MM.1S (cell line): ENCODE results near the gene CRYBG3.
A peak's percentile ranks its signal among the peaks of the same experiment; 100 is the strongest.

Experiments used
- DNase-seq: peaks from one replicate; pipeline ENCODE4 v3.0.0-alpha.2; 2015
- H2AFZ ChIP-seq: fragments of 300-600 bp; sonication (generic); 2 replicates; pipeline ENCODE4 v1.6.0; 2016; ENCODE audit warnings: antibody characterized with exemption, low read length
- H3F3A ChIP-seq: fragments of 300-600 bp; sonication (generic); 2 replicates; pipeline ENCODE4 v1.6.1; 2016; ENCODE audit warnings: mild to moderate bottlenecking, antibody characterized with exemption, low read length, moderate library complexity, mixed read lengths; ENCODE audit not compliant: insufficient read depth
- H3K27ac ChIP-seq: fragments of 300-600 bp; sonication (generic); 2 replicates; pipeline ENCODE4 v1.5.1; 2016; ENCODE audit warnings: mild to moderate bottlenecking, low read length
- H3K27me3 ChIP-seq: fragments of 300-600 bp; sonication (generic); replicated peaks from 2 replicates; pipeline ENCODE4 v1.6.0; 2016; ENCODE audit warnings: low read length; ENCODE audit not compliant: insufficient read depth
- H3K36me3 ChIP-seq: fragments of 300-600 bp; sonication (generic); replicated peaks from 2 replicates; pipeline ENCODE4 v1.6.1; 2016; ENCODE audit warnings: mild to moderate bottlenecking, low read length, mixed read lengths; ENCODE audit not compliant: insufficient read depth
- H3K4me1 ChIP-seq: fragments of 300-600 bp; sonication (generic); 2 replicates; pipeline ENCODE4 v1.6.1; 2016; ENCODE audit warnings: low read length, mixed read lengths
- H3K4me2 ChIP-seq: fragments of 300-600 bp; sonication (generic); 2 replicates; pipeline ENCODE4 v1.6.0; 2016; ENCODE audit warnings: low read depth, low read length
- H3K4me3 ChIP-seq: fragments of 300-600 bp; sonication (generic); 2 replicates; pipeline ENCODE4 v1.5.1; 2016; ENCODE audit warnings: low read length, mixed read lengths
- H3K79me2 ChIP-seq: fragments of 300-600 bp; sonication (generic); 2 replicates; pipeline ENCODE4 v1.6.1; 2016; ENCODE audit warnings: mixed run types, low read length, mixed read lengths
- H3K9ac ChIP-seq: fragments of 300-600 bp; sonication (generic); 2 replicates; pipeline ENCODE4 v1.6.1; 2016; ENCODE audit warnings: low read length, mixed read lengths
- H3K9me2 ChIP-seq: fragments of 300-600 bp; sonication (generic); replicated peaks from 2 replicates; pipeline ENCODE4 v1.6.1; 2016; ENCODE audit warnings: mild to moderate bottlenecking, low read length, mixed read lengths; ENCODE audit not compliant: insufficient read depth
- H3K9me3 ChIP-seq: fragments of 300-600 bp; sonication (generic); replicated peaks from 2 replicates; pipeline ENCODE4 v1.6.1; 2016; ENCODE audit warnings: mild to moderate bottlenecking, low read length, mixed read lengths; ENCODE audit not compliant: insufficient read depth
- H4K20me1 ChIP-seq: fragments of 300-600 bp; sonication (generic); 2 replicates; pipeline ENCODE4 v1.6.1; 2016; ENCODE audit warnings: mild to moderate bottlenecking, low read length, moderate library complexity, mixed read lengths; ENCODE audit not compliant: insufficient read depth
- CTCF ChIP-seq: fragments of 300-600 bp; sonication (generic); IDR thresholded peaks from 2 replicates; pipeline ENCODE4 v1.5.1; 2016; ENCODE audit warnings: antibody characterized with exemption, low read length, mixed read lengths
- EZH2 ChIP-seq: fragments of 300-600 bp; sonication (generic); optimal IDR thresholded peaks from 2 replicates; pipeline ENCODE3; 2017; ENCODE audit warnings: low read depth, mild to moderate bottlenecking, antibody characterized with exemption, low read length, mixed read lengths
- EZH2phosphoT487 ChIP-seq: fragments of 300-600 bp; sonication (generic); IDR thresholded peaks from 2 replicates; pipeline ENCODE4 v1.6.1; 2018; ENCODE audit warnings: antibody characterized with exemption, low read length

The CRYBG3 gene

GRCh38 chr3:97793420-97794019 is 28.3 kb upstream of the CRYBG3 start:
- Histone ChIP-seq H3K9me2 (no peaks in the 10 kb centered on the region), H3K4me1 (no peaks in the 10 kb centered on the region), H3F3A (no peaks in the 10 kb centered on the region), H3K27ac (no peak overlapping the region), H4K20me1 (no peaks in the 10 kb centered on the region), H3K4me2 (peak overlapping the region; percentile 20; the same call in 1 of the 2 replicates), H3K9me3 (no peaks in the 10 kb centered on the region), H2AFZ (no peak overlapping the region), H3K27me3 (no peaks in the 10 kb centered on the region), H3K4me3 (no peak overlapping the region), H3K79me2 (no peaks in the 10 kb centered on the region), H3K36me3 (no peaks in the 10 kb centered on the region), H3K9ac (no peak overlapping the region)
- DNase-seq: peak; percentile 58
- TF ChIP-seq CTCF (peak; percentile 84), EZH2phosphoT487 (no peak)

GRCh38 chr3:97795951-97796350 is 25.9 kb upstream of the CRYBG3 start:
- TF ChIP-seq EZH2phosphoT487: no peak
- TF ChIP-seq CTCF: no peak
- TF ChIP-seq EZH2: no peak
- Histone ChIP-seq H3K4me2 (no peak overlapping the region), H3K36me3 (no peaks in the 10 kb centered on the region), H4K20me1 (no peaks in the 10 kb centered on the region), H3K4me1 (no peaks in the 10 kb centered on the region), H3K9me3 (no peaks in the 10 kb centered on the region), H3K9me2 (no peaks in the 10 kb centered on the region), H3F3A (no peaks in the 10 kb centered on the region), H3K9ac (no peak overlapping the region), H3K27ac (no peak overlapping the region), H3K27me3 (no peaks in the 10 kb centered on the region), H3K79me2 (no peaks in the 10 kb centered on the region), H3K4me3 (no peak overlapping the region), H2AFZ (no peak overlapping the region)
- no peak for DNase-seq

- H3K4me2 ChIP-seq: no peak overlapping the region
- H3K9me2 ChIP-seq: no peaks in the 10 kb centered on the region
- no peaks in the 10 kb centered on the region for H3K9me3 ChIP-seq
- H2AFZ ChIP-seq: no peak overlapping the region
- H3K27me3 ChIP-seq: no peaks in the 10 kb centered on the region
- no peak overlapping the region for H3K4me3 ChIP-seq
- no peaks in the 10 kb centered on the region for H3K36me3 ChIP-seq
- DNase-seq: no peak
- TF ChIP-seq CTCF: no peak
- no peak for TF ChIP-seq EZH2
- TF ChIP-seq EZH2phosphoT487: no peak
- H3K4me1 ChIP-seq: no peaks in the 10 kb centered on the region
- no peak overlapping the region for H3K9ac ChIP-seq
- no peaks in the 10 kb centered on the region for H3F3A ChIP-seq
- no peaks in the 10 kb centered on the region for H4K20me1 ChIP-seq
- H3K79me2 ChIP-seq: no peaks in the 10 kb centered on the region
- H3K27ac ChIP-seq: no peak overlapping the region
Measured at GRCh38 chr3:97804471-97804870, 17.3 kb upstream of the CRYBG3 start.
